Measurements from ENCODE around the gene RBMS1.

DNA sequence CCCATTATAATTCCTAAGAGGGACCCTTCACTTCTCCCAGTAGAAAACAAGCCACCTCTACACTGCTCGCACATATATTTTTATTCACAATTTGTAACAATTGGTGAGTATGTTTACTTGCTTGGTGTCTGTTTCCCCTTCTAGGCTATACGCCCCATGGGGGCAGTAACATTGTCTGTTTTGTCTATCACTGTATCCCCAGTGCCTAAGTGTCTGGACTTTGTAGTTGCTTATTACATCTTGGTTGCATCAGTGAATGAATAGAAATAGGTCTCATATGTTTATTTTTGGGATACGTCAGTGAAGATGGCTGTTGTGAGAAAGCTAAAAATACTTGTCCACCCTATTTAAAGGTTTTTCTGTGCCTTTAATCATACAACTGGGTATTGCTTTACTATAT lies 206.1 kb downstream of the RBMS1 start:
- TF ChIP-seq, protein P1, sequence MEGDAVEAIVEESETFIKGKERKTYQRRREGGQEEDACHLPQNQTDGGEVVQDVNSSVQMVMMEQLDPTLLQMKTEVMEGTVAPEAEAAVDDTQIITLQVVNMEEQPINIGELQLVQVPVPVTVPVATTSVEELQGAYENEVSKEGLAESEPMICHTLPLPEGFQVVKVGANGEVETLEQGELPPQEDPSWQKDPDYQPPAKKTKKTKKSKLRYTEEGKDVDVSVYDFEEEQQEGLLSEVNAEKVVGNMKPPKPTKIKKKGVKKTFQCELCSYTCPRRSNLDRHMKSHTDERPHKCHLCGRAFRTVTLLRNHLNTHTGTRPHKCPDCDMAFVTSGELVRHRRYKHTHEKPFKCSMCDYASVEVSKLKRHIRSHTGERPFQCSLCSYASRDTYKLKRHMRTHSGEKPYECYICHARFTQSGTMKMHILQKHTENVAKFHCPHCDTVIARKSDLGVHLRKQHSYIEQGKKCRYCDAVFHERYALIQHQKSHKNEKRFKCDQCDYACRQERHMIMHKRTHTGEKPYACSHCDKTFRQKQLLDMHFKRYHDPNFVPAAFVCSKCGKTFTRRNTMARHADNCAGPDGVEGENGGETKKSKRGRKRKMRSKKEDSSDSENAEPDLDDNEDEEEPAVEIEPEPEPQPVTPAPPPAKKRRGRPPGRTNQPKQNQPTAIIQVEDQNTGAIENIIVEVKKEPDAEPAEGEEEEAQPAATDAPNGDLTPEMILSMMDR (IDR thresholded peaks at IDR 0.05) = no peak
- no peak for TF ChIP-seq POLR2AphosphoS5 (IDR thresholded peaks at IDR 0.05)

Measured in gastroesophageal sphincter (tissue), 3 donors.